Endothelial cell of umbilical vein (primary cell): ENCODE measurements around the gene TTBK1.

Experiments used
- CTCF ChIP-seq, 2 donors: IDR thresholded peaks; 1 replicate in 1 of 2; 2 replicates in 1 of 2; pipeline ENCODE4 v1.5.1; 2011; ENCODE audit warnings: low read length in 2 of 2, mild to moderate bottlenecking in 2 of 2, moderate library complexity in 2 of 2, control low read depth in 1 of 2, inconsistent platforms in 1 of 2, low read depth in 1 of 2; ENCODE audit not compliant: insufficient read depth in 1 of 2; ENCODE audit errors: extremely low read depth in 1 of 2
- EZH2 ChIP-seq: IDR thresholded peaks from 2 replicates; pipeline ENCODE4 v1.6.1; 2012; ENCODE audit warnings: borderline replicate concordance, low read depth, mild to moderate bottlenecking, moderate library complexity, low read length, inconsistent platforms; ENCODE audit not compliant: severe bottlenecking
- FOS ChIP-seq: IDR thresholded peaks from 2 replicates; pipeline ENCODE4 v1.6.1; 2011; ENCODE audit warnings: mild to moderate bottlenecking, low read length, moderate library complexity, borderline replicate concordance; ENCODE audit not compliant: insufficient read depth
- POLR2A ChIP-seq: IDR thresholded peaks from 2 replicates; pipeline ENCODE4 v1.6.1; 2012; ENCODE audit warnings: low read depth, mild to moderate bottlenecking, control low read depth, low read length
- POLR2AphosphoS5 ChIP-seq: IDR thresholded peaks from 2 replicates; pipeline ENCODE4 v1.6.1; 2012; ENCODE audit warnings: low read depth, mild to moderate bottlenecking, control low read depth, low read length, moderate library complexity; ENCODE audit not compliant: insufficient read depth
- TF ChIP-seq, protein P1 (sequence below): IDR thresholded peaks from 2 replicates; pipeline ENCODE4 v1.6.1; 2011; ENCODE audit not compliant: insufficient read depth, insufficient read length

DNA sequence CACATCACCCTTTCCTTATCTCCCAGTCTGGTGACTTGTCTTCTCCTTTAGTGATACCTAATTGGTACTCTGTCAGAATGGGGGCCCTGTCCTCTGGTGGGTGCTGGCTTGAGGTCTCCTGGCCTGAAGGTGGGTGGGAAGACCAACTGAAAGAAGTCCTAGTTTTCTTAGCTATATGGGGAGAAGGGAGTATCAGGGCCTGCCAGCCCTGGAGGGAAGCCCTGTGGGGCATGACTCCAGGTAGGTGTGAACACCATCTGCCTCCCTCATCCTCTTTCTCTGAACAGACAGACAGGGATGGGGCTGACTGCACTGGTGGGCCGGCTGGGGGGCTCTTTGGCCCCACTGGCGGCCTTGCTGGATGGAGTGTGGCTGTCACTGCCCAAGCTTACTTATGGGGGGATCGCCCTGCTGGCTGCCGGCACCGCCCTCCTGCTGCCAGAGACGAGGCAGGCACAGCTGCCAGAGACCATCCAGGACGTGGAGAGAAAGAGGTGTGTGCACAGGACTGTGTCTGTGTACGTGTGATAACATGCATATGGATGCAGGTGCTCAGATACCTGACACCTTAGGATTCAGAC lies 60.6 kb downstream of the TTBK1 start:
- TF ChIP-seq, protein P1, sequence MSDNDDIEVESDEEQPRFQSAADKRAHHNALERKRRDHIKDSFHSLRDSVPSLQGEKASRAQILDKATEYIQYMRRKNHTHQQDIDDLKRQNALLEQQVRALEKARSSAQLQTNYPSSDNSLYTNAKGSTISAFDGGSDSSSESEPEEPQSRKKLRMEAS, result no peak
- TF ChIP-seq POLR2A (no peak), CTCF (IDR thresholded peaks at IDR 0.05; ENCODE audit: extremely low read depth in 1 of 2, insufficient read depth in 1 of 2, low read depth in 1 of 2, low read length in 2 of 2) (no peak), EZH2 (no peak), POLR2AphosphoS5 (no peak), FOS (no peak)
